Measurements from ENCODE around the gene CCDC197.

- TF ChIP-seq CTCF (IDR thresholded peaks at IDR 0.05; ENCODE audit: low read length) (no peak), EZH2phosphoT487 (IDR thresholded peaks at IDR 0.05; ENCODE audit: low read length) (no peak), EZH2 (optimal IDR thresholded peaks at IDR 0.05; ENCODE audit: low read depth, low read length) (no peak)
These were observed 2.0 kb upstream of the CCDC197 start for GRCh38 chr14:93994919-93995682.
